Measurements from ENCODE around the gene MAPK9. TPM values are rescaled to one million over a fixed set of nuclear protein-coding genes. Genes with fewer than 3 reads are reported as not detected.

The MAPK9 gene
- total RNA-seq, 1 experiment from 2014 or later: 65.4 TPM

DNA sequence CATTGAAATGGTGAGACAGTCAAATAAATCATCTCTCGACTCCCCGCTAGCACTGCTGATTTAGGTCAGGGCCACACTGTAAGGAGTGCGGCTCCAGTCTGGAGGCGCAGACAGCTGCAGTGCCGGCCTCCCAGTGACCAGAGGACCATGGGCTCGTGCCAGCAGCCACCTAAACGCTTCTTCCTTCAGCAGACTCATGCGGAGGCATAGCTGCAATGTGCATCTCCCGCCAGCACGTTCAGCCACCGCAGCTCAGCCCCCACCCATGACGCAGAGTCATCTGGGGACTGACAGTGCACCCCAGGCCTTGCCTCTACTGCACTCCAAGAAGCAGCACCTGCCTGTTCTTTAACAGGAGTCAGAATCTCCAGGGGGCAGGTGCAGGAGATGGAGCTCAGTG is 13.6 kb upstream of the MAPK9 start:
- no peak for DNase-seq
- no peaks in the 10 kb centered on the region for H3K9me3 Mint-ChIP-seq (ENCODE audit: low read depth, unreplicated experiment)
- BruUV-seq (replicated peaks): no TSS peak
- H3K36me3 Mint-ChIP-seq (ENCODE audit: insufficient read depth, unreplicated experiment): no peaks in the 10 kb centered on the region
- no peak overlapping the region for H3K27ac Mint-ChIP-seq (ENCODE audit: unreplicated experiment)
- no peak overlapping the region for H3K4me3 Mint-ChIP-seq (ENCODE audit: low read depth, unreplicated experiment)
- H3K4me1 Mint-ChIP-seq (ENCODE audit: low read depth, unreplicated experiment): no peaks in the 10 kb centered on the region
- TF ChIP-seq, protein P1, sequence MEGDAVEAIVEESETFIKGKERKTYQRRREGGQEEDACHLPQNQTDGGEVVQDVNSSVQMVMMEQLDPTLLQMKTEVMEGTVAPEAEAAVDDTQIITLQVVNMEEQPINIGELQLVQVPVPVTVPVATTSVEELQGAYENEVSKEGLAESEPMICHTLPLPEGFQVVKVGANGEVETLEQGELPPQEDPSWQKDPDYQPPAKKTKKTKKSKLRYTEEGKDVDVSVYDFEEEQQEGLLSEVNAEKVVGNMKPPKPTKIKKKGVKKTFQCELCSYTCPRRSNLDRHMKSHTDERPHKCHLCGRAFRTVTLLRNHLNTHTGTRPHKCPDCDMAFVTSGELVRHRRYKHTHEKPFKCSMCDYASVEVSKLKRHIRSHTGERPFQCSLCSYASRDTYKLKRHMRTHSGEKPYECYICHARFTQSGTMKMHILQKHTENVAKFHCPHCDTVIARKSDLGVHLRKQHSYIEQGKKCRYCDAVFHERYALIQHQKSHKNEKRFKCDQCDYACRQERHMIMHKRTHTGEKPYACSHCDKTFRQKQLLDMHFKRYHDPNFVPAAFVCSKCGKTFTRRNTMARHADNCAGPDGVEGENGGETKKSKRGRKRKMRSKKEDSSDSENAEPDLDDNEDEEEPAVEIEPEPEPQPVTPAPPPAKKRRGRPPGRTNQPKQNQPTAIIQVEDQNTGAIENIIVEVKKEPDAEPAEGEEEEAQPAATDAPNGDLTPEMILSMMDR (IDR thresholded peaks at IDR 0.05; ENCODE audit: unreplicated experiment): no peak
- intact Hi-C loops (cut with micrococcal nuclease; ENCODE audit: unreplicated experiment): no loop called here
- H3K27me3 Mint-ChIP-seq (ENCODE audit: unreplicated experiment): peaks cover 13% of the 10 kb centered on the region
- CTCF ChIA-PET: no interaction called here

DNA sequence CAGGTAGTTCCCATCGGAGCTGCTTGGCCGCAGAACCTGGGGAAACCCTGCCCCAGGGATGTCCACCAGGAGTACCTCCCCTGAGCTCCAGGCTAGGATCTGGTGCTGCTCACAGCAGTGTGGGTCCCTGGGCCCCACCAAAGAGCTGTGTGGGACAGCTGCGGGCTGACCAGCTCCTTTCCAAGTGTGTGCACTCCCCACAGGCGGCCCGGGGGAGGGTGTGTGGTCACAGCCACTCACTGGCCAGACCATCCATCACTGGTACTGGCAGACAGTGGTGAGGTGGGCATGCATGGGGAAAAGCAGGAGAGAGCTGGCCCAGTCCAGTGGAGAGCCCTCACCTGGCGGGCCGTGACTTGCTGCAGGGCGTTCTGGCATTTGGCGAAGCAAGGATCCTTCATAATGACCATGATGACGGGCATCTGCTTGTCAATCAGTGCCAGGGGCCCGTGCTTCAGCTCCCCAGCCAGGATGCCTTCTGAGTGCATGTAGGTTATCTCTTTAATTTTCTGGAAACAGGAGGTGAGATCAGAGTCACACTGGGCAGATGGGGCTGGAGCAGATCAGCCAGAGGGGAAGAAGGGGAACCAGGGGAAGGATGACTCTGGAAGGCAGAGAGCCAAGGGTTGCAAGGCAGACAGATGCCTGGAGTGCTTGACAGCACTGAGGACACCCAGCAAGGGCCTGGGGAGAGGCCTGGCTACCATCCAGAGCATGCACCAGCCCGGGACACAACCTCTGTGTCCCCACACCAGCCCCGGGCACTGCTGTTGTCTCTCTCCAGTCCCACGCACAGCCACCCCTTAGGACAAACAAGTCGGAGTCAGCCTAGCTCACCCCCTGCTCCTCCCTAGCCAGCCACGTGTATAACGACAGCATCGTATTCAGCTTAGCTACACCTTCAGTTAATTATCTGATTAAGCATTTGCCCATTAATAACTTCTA is 12.8 kb upstream of the MAPK9 start:
- CTCF ChIA-PET: interaction anchor here (0.6 kb wide), 2 partner anchors 12 to 44 kb away, joined by 3 to 5 read pairs; no protein-coding TSS in a partner anchor
- no peaks in the 10 kb centered on the region for H3K9me3 Mint-ChIP-seq (ENCODE audit: low read depth, unreplicated experiment)
- peaks cover 21% of the 10 kb centered on the region for H3K27me3 Mint-ChIP-seq (ENCODE audit: unreplicated experiment)
- no peak for DNase-seq
- H3K4me3 Mint-ChIP-seq (ENCODE audit: low read depth, unreplicated experiment): no peak overlapping the region
- no peaks in the 10 kb centered on the region for H3K36me3 Mint-ChIP-seq (ENCODE audit: insufficient read depth, unreplicated experiment)
- BruUV-seq (replicated peaks): no TSS peak
- H3K4me1 Mint-ChIP-seq (ENCODE audit: low read depth, unreplicated experiment): no peaks in the 10 kb centered on the region
- intact Hi-C loops (cut with micrococcal nuclease; ENCODE audit: unreplicated experiment): no loop called here
- TF ChIP-seq, protein P1 (IDR thresholded peaks at IDR 0.05; ENCODE audit: unreplicated experiment): no peak
- H3K27ac Mint-ChIP-seq (ENCODE audit: unreplicated experiment): no peak overlapping the region

DNA sequence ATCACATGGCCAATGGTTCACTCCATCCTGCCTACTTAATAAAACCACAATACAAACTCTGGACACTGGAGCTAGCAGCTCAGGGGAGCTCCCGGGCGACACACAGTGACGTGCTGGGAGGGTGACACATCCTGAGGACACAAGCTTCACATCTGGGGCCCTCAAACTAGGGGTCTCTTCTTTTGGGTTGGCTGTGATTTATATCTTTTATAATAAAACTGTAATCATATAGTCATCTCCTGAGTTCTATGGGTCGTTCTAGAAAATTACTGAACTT is 12.1 kb upstream of the MAPK9 start:
- Mint-ChIP-seq H3K4me1 (ENCODE audit: low read depth, unreplicated experiment) (no peaks in the 10 kb centered on the region), H3K27ac (ENCODE audit: unreplicated experiment) (no peak overlapping the region), H3K4me3 (ENCODE audit: low read depth, unreplicated experiment) (no peak overlapping the region), H3K36me3 (ENCODE audit: insufficient read depth, unreplicated experiment) (no peaks in the 10 kb centered on the region), H3K9me3 (ENCODE audit: low read depth, unreplicated experiment) (no peaks in the 10 kb centered on the region), H3K27me3 (ENCODE audit: unreplicated experiment) (peaks cover 27% of the 10 kb centered on the region)
- intact Hi-C loops (cut with micrococcal nuclease; ENCODE audit: unreplicated experiment): no loop called here
- CTCF ChIA-PET: interaction anchor here (0.6 kb wide), 2 partner anchors 11 to 25 kb away, joined by 3 read pairs; no protein-coding TSS in a partner anchor
- TF ChIP-seq, protein P1 (IDR thresholded peaks at IDR 0.05; ENCODE audit: unreplicated experiment): no peak
- DNase-seq: no peak
- no TSS peak for BruUV-seq (replicated peaks)

DNA sequence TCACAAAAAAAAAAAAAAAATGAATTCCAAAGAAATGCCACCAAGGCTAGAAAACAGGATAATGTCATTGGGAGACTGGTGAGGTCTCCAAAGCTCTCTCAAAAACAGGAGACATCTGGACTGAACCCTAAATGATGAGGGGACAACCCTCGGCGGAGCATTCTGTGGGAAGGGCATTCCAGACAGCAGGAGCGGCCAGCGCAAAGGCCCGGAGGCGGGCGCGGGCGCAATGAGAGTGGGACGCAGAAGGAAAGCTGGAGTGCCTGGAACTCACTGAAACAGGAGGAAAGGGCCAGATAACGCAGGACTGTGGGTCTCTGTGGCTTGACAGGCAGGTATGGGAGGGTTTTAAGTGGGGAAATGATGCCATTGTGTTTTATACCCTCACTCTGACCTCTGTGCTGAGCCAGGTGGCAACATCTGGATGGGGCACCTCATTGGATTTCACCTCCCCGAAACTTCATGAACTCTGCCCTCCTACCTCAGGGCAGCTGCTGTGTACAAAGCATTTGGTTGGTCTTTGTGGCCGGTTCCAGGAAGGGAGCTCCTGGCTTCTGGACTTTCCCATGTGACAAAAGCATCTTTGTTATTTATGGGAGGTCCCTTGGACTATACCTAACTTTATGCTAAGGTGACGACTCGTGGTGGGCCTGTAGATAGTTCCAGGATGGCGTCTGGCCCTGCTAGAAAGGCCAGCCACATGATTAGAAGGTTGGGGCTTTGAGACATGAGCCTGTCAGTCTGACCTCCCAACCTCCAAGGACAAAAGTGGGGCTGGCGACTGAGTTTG is 11.5 kb upstream of the MAPK9 start:
- Mint-ChIP-seq H3K4me3 (ENCODE audit: low read depth, unreplicated experiment) (no peak overlapping the region), H3K9me3 (ENCODE audit: low read depth, unreplicated experiment) (no peaks in the 10 kb centered on the region), H3K4me1 (ENCODE audit: low read depth, unreplicated experiment) (no peaks in the 10 kb centered on the region), H3K27me3 (ENCODE audit: unreplicated experiment) (peaks cover 27% of the 10 kb centered on the region), H3K27ac (ENCODE audit: unreplicated experiment) (no peak overlapping the region), H3K36me3 (ENCODE audit: insufficient read depth, unreplicated experiment) (no peaks in the 10 kb centered on the region)
- DNase-seq: no peak
- intact Hi-C loops (cut with micrococcal nuclease; ENCODE audit: unreplicated experiment): no loop called here
- CTCF ChIA-PET: interaction anchor here (0.6 kb wide), 1 partner anchor 25 kb away, joined by 3 read pairs; no protein-coding TSS in a partner anchor
- BruUV-seq (replicated peaks): no TSS peak
- TF ChIP-seq, protein P1 (IDR thresholded peaks at IDR 0.05; ENCODE audit: unreplicated experiment): no peak
